ENCODE measurements around the gene EFCAB6. TPM values are rescaled to one million over a fixed set of nuclear protein-coding genes. Genes with fewer than 3 reads are reported as not detected.

EFCAB6 gene
- total and polyA plus RNA-seq, 10 of the 15 experiments (the other 5 are each of a cell fraction or from before 2014, with no cell fraction given): 0.05 to 0.42 (median 0.19) TPM

GRCh38 chr22:43491737-43492136 lies 320.4 kb downstream of the EFCAB6 start (continued):
- TF ChIP-seq ESRRA (IDR thresholded peaks at IDR 0.05; ENCODE audit: low read length): no peak
- no peak for TF ChIP-seq CUX1 (IDR thresholded peaks at IDR 0.05; ENCODE audit: insufficient replicate concordance, low read depth, low read length)
- no peak for TF ChIP-seq ZBTB4 (CRISPR knock-in tag; IDR thresholded peaks at IDR 0.05)
- no peak for TF ChIP-seq BMI1 (IDR thresholded peaks at IDR 0.05; ENCODE audit: borderline replicate concordance)
- TF ChIP-seq ZNF207 (IDR thresholded peaks at IDR 0.05; ENCODE audit: borderline replicate concordance): no peak
- no peak for TF ChIP-seq CHD1 (IDR thresholded peaks at IDR 0.05; ENCODE audit: low read depth, low read length)
- no peak for TF ChIP-seq SKIL (IDR thresholded peaks at IDR 0.05; ENCODE audit: low read depth, poor library complexity, severe bottlenecking)
- no peak for TF ChIP-seq USF1 (IDR thresholded peaks at IDR 0.05; ENCODE audit: borderline replicate concordance, extremely low read length, insufficient read depth, low read depth, low read length)

Measured in GM12878 (cell line).